Esophagus squamous epithelium (tissue), 4 donors: ENCODE measurements around the gene RBBP8.

ENCODE experiments used
- POLR2A ChIP-seq, 4 donors: fragments of 450-650 bp; IDR thresholded peaks; one replicate each; pipeline ENCODE4 v1.6.1; 2017; ENCODE audit warnings: antibody characterized with exemption in 4 of 4, mild to moderate bottlenecking in 4 of 4, moderate library complexity in 3 of 4
- TF ChIP-seq, protein P1 (sequence below), 6 experiments: fragments of 450-650 bp in 4 of 6; fragments of 200-600 bp in 2 of 6; sonication (generic) in 2 of 6; IDR thresholded peaks; one replicate each; pipeline ENCODE4 v1.5.1; 2016 to 2019; ENCODE audit warnings: antibody characterized with exemption in 6 of 6, mild to moderate bottlenecking in 4 of 6, moderate library complexity in 4 of 6

GRCh38 chr18:23068011-23068410 lies 134.9 kb downstream of the RBBP8 start:
- TF ChIP-seq, protein P1, sequence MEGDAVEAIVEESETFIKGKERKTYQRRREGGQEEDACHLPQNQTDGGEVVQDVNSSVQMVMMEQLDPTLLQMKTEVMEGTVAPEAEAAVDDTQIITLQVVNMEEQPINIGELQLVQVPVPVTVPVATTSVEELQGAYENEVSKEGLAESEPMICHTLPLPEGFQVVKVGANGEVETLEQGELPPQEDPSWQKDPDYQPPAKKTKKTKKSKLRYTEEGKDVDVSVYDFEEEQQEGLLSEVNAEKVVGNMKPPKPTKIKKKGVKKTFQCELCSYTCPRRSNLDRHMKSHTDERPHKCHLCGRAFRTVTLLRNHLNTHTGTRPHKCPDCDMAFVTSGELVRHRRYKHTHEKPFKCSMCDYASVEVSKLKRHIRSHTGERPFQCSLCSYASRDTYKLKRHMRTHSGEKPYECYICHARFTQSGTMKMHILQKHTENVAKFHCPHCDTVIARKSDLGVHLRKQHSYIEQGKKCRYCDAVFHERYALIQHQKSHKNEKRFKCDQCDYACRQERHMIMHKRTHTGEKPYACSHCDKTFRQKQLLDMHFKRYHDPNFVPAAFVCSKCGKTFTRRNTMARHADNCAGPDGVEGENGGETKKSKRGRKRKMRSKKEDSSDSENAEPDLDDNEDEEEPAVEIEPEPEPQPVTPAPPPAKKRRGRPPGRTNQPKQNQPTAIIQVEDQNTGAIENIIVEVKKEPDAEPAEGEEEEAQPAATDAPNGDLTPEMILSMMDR (IDR thresholded peaks at IDR 0.05) = no peak
- no peak for TF ChIP-seq POLR2A (IDR thresholded peaks at IDR 0.05)
